ENCODE data around the gene ITPR1.

The ITPR1 gene

GRCh38 chr3:4720316-4721075 lies 227.3 kb downstream of the ITPR1 start:
- DNase-seq (ENCODE audit: low spot score): peak; percentile 86

- no peak for DNase-seq (ENCODE audit: low spot score)
Measured at GRCh38 chr3:4721511-4721911, 228.4 kb downstream of the ITPR1 start.

GRCh38 chr3:4722103-4722502 lies 229.0 kb downstream of the ITPR1 start:
- DNase-seq (ENCODE audit: low spot score): peak; percentile 57

- DNase-seq (ENCODE audit: low spot score): no peak
Measured at GRCh38 chr3:4724051-4724629, 231.0 kb downstream of the ITPR1 start.

- no peak for DNase-seq (ENCODE audit: low spot score)
Measured at GRCh38 chr3:4726549-4726948, 233.4 kb downstream of the ITPR1 start.

- no peak for DNase-seq (ENCODE audit: low spot score)
Measured at GRCh38 chr3:4729061-4729973, 236.2 kb downstream of the ITPR1 start.

GRCh38 chr3:4730719-4731118 lies 237.6 kb downstream of the ITPR1 start:
- peak; percentile 65 for DNase-seq (ENCODE audit: low spot score)

GRCh38 chr3:4731543-4732111 lies 238.5 kb downstream of the ITPR1 start:
- no peak for DNase-seq (ENCODE audit: low spot score)

- DNase-seq (ENCODE audit: low spot score): no peak
Measured at GRCh38 chr3:4732925-4733324, 239.8 kb downstream of the ITPR1 start.

GRCh38 chr3:4734454-4734853 lies 241.3 kb downstream of the ITPR1 start:
- no peak for DNase-seq (ENCODE audit: low spot score)

- DNase-seq (ENCODE audit: low spot score): no peak
Measured at GRCh38 chr3:4735243-4735642, 242.1 kb downstream of the ITPR1 start.

GRCh38 chr3:4736284-4736861 lies 243.2 kb downstream of the ITPR1 start:
- DNase-seq (ENCODE audit: low spot score): no peak

GRCh38 chr3:4738737-4739274 lies 245.7 kb downstream of the ITPR1 start:
- DNase-seq (ENCODE audit: low spot score): no peak

- no peak for DNase-seq (ENCODE audit: low spot score)
Measured at GRCh38 chr3:4739289-4740236, 246.4 kb downstream of the ITPR1 start.

GRCh38 chr3:4740397-4741105 lies 247.4 kb downstream of the ITPR1 start:
- no peak for DNase-seq (ENCODE audit: low spot score)

- DNase-seq (ENCODE audit: low spot score): no peak
Measured at GRCh38 chr3:4741106-4741403, 247.9 kb downstream of the ITPR1 start.

- DNase-seq (ENCODE audit: low spot score): peak; percentile 75
Measured at GRCh38 chr3:4741404-4742307, 248.5 kb downstream of the ITPR1 start.

- no peak for DNase-seq (ENCODE audit: low spot score)
Measured at GRCh38 chr3:4742359-4742758, 249.2 kb downstream of the ITPR1 start.

- no peak for DNase-seq (ENCODE audit: low spot score)
Measured at GRCh38 chr3:4743371-4743770, 250.2 kb downstream of the ITPR1 start.

All from putamen (tissue), 1 donor.